WI38 (cell line): ENCODE data around the gene MTR.

Experiments used
- H3K4me3 ChIP-seq: 2 replicates; pipeline ENCODE4 v1.5.1; 2011; ENCODE audit warnings: low read depth, mild to moderate bottlenecking, control low read depth, low read length
- CTCF ChIP-seq: IDR thresholded peaks from 2 replicates; pipeline ENCODE4 v1.5.1; 2012; ENCODE audit warnings: low read depth, mild to moderate bottlenecking, control low read depth, low read length

MTR gene

GRCh38 chr1:236916131-236916800 lies 121.2 kb downstream of the MTR start:
- TF ChIP-seq CTCF: no peak
- no peak overlapping the region for H3K4me3 ChIP-seq

DNA sequence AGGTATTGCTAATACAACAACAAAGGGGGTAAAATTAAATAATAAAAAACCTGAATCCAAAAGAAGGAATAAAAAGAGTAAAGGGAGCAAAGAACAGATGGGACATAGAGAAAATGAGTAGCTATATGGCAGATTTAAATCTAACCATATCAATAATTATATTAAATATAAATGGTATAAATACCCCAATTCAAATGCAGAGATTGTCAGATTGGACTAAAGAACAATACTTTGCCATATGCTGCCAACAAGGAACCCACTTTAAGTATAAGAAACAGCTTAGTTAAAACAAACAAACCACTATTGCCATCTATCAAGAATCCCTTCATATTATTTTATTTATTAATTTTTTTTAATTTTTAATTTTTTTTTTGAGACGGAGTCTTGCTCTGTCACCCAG lies 122.4 kb downstream of the MTR start:
- H3K4me3 ChIP-seq: no peak overlapping the region
- no peak for TF ChIP-seq CTCF

DNA sequence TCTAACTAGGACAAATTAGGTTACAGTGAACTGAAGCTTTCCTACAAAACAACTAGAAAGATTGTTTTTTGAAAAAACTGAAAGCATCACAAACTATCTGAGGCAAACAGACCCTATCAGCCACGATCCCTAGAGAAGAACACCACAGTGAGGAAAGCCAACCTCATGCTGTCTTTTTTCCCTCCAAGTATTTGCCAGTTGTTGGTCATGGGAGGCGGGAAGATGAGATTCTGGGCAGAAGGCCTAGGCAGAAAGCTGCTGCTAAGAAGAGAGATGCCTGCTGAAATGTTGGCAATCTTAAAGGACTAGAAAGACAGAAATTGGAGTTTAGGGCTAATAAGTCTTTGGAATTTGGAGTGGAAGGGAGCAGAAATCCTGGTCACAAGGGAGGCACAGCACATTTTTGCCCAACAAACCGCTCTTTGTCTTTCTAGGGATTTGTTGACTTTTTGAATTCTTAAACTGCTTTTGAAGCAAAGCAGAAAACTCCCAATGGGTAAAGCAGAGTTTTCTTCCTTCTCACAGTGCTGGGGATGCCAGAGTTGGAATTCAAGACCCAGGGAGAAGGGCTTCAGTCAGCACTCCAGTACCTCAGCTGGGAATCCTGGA lies 125.3 kb downstream of the MTR start:
- TF ChIP-seq CTCF: no peak
- H3K4me3 ChIP-seq: no peak overlapping the region

DNA sequence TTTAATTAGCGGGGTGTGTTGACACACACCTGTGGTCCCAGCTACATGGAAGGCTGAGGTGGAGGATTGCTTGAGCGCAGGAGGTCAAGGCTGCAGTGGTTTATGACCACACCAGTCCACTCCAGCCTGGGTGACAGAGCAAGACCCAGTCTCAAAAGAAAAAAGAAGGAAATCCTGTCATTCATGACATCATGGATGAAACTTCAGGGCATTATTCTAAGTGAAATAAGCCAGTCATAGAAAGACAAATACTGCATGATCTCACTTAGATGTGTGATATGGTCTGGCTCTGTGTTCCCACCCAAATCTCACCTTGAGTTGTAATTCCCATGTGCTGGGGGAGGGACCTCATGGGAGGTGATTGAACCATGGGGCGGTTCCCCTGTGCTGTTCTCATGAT lies 126.5 kb downstream of the MTR start:
- no peak overlapping the region for H3K4me3 ChIP-seq
- no peak for TF ChIP-seq CTCF

- TF ChIP-seq CTCF: no peak
Observed at GRCh38 chr1:236922190-236922589, 127.1 kb downstream of the MTR start.

GRCh38 chr1:236925386-236925785 lies 130.3 kb downstream of the MTR start:
- no peak for TF ChIP-seq CTCF

More at GRCh38 chr1:236922190-236922589, 127.1 kb downstream of the MTR start:
- no peak overlapping the region for H3K4me3 ChIP-seq

GRCh38 chr1:236930503-236930902 lies 135.4 kb downstream of the MTR start:
- H3K4me3 ChIP-seq: no peak overlapping the region
- TF ChIP-seq CTCF: no peak

More at GRCh38 chr1:236925386-236925785, 130.3 kb downstream of the MTR start:
- H3K4me3 ChIP-seq: no peak overlapping the region
